ENCODE results near the gene TPD52L1. TPM values are rescaled to one million over a fixed set of nuclear protein-coding genes. Genes with fewer than 3 reads are reported as not detected.

The TPD52L1 gene
- total and polyA plus RNA-seq, 2 of the 13 experiments (the other 11 are each of a cell fraction or from before 2014, with no cell fraction given) = 0.49 to 0.53 TPM

- TF ChIP-seq STAG1 (CRISPR knock-in tag; IDR thresholded peaks at IDR 0.05) (peak; percentile 61), FOXA1 (IDR thresholded peaks at IDR 0.05) (no peak), FOXA1 (CRISPR knock-in tag; IDR thresholded peaks at IDR 0.05) (peak; percentile 16; the same call in 1 of the 2 replicates), ZNF780A (CRISPR knock-in tag; IDR thresholded peaks at IDR 0.05) (0 out of 2 replicates have a peak, but pooled peaks have one; percentile 34), ZFX (CRISPR knock-in tag; IDR thresholded peaks at IDR 0.05; ENCODE audit: low read depth) (peak; percentile 31; the same call in 1 of the 2 replicates), KMT2B (CRISPR knock-in tag; IDR thresholded peaks at IDR 0.05) (peak; percentile 32; the same call in 1 of the 2 replicates), ZNF280D (CRISPR knock-in tag; IDR thresholded peaks at IDR 0.05) (0 out of 2 replicates have a peak, but pooled peaks have one; percentile 34), DRAP1 (CRISPR knock-in tag; IDR thresholded peaks at IDR 0.05) (peak; percentile 30; the same call in 1 of the 2 replicates), ZNF318 (CRISPR knock-in tag; IDR thresholded peaks at IDR 0.05) (0 out of 2 replicates have a peak, but pooled peaks have one; percentile 50), SKI (IDR thresholded peaks at IDR 0.05; ENCODE audit: partially characterized antibody) (peak; percentile 9), ASH2L (IDR thresholded peaks at IDR 0.05; ENCODE audit: insufficient read length, low read depth, low read length) (no peak), SRY (CRISPR knock-in tag; IDR thresholded peaks at IDR 0.05) (0 out of 2 replicates have a peak, but pooled peaks have one; percentile 37), SOX13 (IDR thresholded peaks at IDR 0.05) (no peak), SOX13 (CRISPR knock-in tag; conservative IDR thresholded peaks at IDR 0.05 in 1 of 2, IDR thresholded peaks at IDR 0.05 in 1 of 2) (peak in 1 of 2 experiments; percentile 13; a peak in 1 of 4 replicates)
- TF ChIP-seq, protein P1, sequence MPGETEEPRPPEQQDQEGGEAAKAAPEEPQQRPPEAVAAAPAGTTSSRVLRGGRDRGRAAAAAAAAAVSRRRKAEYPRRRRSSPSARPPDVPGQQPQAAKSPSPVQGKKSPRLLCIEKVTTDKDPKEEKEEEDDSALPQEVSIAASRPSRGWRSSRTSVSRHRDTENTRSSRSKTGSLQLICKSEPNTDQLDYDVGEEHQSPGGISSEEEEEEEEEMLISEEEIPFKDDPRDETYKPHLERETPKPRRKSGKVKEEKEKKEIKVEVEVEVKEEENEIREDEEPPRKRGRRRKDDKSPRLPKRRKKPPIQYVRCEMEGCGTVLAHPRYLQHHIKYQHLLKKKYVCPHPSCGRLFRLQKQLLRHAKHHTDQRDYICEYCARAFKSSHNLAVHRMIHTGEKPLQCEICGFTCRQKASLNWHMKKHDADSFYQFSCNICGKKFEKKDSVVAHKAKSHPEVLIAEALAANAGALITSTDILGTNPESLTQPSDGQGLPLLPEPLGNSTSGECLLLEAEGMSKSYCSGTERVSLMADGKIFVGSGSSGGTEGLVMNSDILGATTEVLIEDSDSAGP (CRISPR knock-in tag; IDR thresholded peaks at IDR 0.05; ENCODE audit: borderline replicate concordance) = peak; percentile 66
These were observed at the start of gene TPD52L1 (continued) for GRCh38 chr6:125153391-125154117.
